GM19397 (cell line): ENCODE data around the gene ANKRD49.

Experiments
- ATAC-seq: cut with Tn5 transposase; IDR thresholded peaks from one replicate; pipeline ENCODE4 v1.9.1; 2021; ENCODE audit warnings: mild to moderate bottlenecking, moderate library complexity; ENCODE audit not compliant: unreplicated experiment

The ANKRD49 gene

GRCh38 chr11:94543695-94544645 is 50.2 kb downstream of the ANKRD49 start, which contains the start of gene FUT4:
Gene FUT4, plus strand, starts transcription at chr11:94543921. Its CDS starts 213 bp downstream, at chr11:94544134.
- ATAC-seq, result peak; percentile 84

GRCh38 chr11:94544646-94545263 is 51.0 kb downstream of the ANKRD49 start:
- no peak for ATAC-seq

- ATAC-seq, result no peak
These were observed 51.7 kb downstream of the ANKRD49 start for GRCh38 chr11:94545264-94546161.

DNA sequence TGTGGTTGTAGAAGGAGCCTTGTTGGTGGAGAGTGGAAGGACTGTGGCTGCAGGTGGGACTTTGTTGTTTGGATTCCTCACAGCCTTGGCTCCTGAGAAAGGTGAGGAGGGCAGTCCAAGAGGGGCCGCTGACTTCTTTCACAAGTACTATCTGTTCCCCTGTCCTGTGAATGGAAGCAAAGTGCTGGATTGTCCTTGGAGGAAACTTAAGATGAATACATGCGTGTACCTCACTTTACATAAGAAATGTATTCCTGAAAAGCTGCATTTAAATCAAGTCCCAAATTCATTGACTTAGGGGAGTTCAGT is 52.3 kb downstream of the ANKRD49 start:
- no peak for ATAC-seq

GRCh38 chr11:94546886-94547285 is 53.1 kb downstream of the ANKRD49 start:
- no peak for ATAC-seq

DNA sequence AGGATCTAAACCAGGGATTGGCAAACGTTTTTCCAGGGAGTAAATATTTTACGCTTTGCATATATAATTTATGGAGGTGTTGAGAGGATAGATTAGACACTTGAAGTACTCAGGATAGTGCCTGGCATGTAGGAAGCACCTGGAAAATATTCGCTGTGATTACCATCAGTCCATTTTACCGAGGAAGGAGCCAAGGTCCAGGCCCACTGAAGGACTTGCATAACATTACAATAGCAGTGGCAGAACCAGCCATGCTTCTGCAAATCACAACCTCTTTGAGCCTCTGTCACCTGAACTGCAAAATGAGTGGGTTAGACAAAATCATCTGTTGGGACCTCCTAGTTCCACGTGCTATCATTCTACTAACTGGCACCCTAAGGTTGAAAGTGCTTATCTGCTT is 55.4 kb downstream of the ANKRD49 start:
- no peak for ATAC-seq
